Measurements from ENCODE around the gene CRY2. TPM values are rescaled to one million over a fixed set of nuclear protein-coding genes. Genes with fewer than 3 reads are reported as not detected.
"Not testable (repeated sequence)": the region's sequence is repeated elsewhere in the genome, so short reads cannot be mapped to it uniquely, and the experiment has no call there.

Gene CRY2
- total RNA-seq, 2 donors from 2014 or later = 14.0 to 31.4 TPM

GRCh38 chr11:45833761-45834160 is 13.5 kb upstream of the CRY2 start:
- ATAC-seq (no peak), DNase-seq (ENCODE audit: low spot score in 2 of 2) (no peak)
- no peaks in the 10 kb centered on the region for H3K9me3 Mint-ChIP-seq
- H3K36me3 Mint-ChIP-seq = no peaks in the 10 kb centered on the region
- H3K27ac Mint-ChIP-seq = peak overlapping the region in 1 of 2 donors; percentile 20

DNA sequence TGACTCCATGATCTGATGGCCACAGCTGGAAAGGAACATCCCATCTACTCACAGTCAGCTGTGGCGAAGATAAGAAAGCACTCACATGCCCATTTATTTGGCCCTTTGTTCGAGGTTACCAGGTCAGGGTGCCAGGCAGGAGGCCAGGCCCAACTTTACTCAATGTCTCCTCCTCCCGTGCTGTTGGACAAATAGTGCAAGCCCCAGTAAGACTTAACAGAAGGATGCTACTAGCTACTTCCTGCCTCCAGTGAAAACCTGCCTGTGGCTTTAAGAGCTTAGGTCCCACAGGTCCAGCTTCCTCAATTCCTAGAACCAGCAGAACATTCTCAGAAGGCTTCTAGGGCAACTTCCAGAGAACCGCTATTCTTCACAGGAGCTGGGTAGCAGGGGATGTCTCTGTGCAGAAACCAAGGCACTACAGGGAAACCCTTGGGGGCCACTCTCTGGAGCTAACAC is 12.9 kb upstream of the CRY2 start:
- ATAC-seq (peak in 1 of 2 donors; percentile 51), DNase-seq (ENCODE audit: low spot score in 2 of 2) (no peak)
- H3K36me3 Mint-ChIP-seq = no peaks in the 10 kb centered on the region
- no peaks in the 10 kb centered on the region for H3K9me3 Mint-ChIP-seq
- peak overlapping the region; percentile 18 to 20 for H3K27ac Mint-ChIP-seq

DNA sequence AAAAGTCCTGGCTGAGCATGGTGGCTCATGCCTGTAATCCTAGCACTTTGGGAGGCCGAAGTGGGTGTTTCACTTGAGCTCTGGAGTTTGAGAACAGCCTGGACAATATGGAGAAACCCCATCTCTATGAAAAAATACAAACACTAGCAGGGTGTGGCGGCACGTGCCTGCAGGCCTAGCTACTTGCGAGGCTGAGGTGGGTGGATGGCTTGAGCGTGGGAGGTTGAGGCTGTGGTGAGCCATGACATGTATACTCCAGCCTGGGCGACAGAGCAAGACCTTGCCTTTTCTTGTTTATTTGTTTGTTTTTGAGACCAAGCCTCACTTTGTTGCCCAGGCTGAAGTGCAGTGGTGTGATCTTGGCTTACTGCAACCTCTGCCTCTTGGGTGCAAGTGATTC is 8.1 kb upstream of the CRY2 start:
- H3K36me3 Mint-ChIP-seq = no peaks in the 10 kb centered on the region
- no peak for DNase-seq (ENCODE audit: low spot score in 2 of 2)
- no peak for ATAC-seq
- no peak overlapping the region for H3K27ac Mint-ChIP-seq
- H3K9me3 Mint-ChIP-seq = no peaks in the 10 kb centered on the region

- not testable (repeated sequence) for H3K27ac Mint-ChIP-seq; ATAC-seq; DNase-seq (ENCODE audit: low spot score in 2 of 2); H3K9me3 Mint-ChIP-seq; H3K36me3 Mint-ChIP-seq
These were observed 7.0 kb upstream of the CRY2 start for GRCh38 chr11:45840251-45840650.

DNA sequence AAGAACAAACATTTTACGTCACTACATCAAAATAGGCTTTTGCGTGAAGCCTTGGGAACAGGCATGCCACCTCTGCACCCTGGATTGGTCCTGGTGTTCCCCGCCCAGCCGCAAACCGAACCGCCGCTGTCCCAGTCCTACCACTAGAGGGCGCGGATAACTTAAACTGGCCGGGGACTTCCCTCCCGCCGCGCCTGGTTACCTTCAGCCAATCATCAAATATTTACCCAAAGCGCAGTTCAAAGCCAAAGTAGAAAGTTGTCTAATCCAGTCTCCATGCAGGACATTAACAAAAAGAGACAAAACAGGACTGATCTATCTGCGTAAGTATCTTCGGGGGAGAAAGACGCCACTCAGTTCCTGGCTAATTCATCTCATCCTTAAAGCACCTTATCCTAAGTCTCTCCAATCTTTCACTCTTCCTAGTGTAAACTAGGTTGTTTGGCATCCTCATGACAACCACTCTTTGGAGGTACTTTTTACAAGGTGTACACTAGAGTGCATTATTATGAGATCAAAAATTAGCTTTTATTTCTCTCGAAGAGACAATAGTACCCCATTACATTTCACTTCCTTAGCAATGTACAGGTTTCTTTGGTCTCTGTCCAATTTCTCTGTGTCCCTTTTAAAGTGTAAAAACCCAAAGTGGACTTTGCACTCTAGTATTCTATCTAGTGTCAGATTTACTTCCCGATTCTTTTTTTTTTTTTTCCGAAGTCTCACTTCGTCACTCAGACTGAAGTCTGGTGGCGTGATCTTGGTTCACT is 3.9 kb upstream of the CRY2 start:
- DNase-seq (ENCODE audit: low spot score in 2 of 2) (peak; percentile 88 to 92), ATAC-seq (peak; percentile 13 to 34)
- Mint-ChIP-seq H3K36me3 (no peaks in the 10 kb centered on the region), H3K9me3 (no peaks in the 10 kb centered on the region), H3K27ac (peak overlapping the region; percentile 85 to 86)

DNA sequence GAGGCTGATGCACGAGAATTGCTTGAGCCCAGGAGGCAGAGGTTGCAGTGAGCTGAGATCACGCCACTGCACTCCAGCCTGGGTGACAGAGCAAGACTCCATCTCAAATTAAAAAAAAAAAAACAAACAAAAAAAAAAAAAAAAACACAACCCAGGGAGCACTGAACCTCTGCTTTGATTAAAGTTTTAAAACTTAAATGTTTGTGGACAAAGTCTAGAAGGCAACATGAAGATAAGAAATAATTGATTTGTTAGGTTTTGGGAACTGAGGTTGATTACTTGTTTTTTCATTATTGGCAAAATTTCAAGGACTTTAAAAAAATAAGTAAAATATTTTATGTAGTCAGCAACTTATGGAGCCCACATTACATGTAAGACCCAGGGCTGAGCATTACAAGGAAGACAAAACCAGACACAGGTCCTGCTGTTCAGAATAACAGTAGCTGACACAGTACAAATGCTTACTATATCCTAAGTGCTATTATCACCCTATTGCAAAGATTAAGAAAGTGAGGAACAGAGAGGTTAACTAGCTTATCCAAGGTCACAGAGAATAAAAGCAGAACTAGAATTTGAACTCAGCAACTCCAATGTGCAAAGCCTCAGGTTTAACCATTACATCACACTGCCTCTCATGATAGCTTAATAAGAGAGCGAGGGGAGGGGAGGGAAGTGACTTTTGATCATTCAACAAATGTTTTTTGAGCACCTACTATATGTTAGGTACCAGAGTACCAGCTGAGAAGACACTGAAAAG is 2.3 kb upstream of the CRY2 start:
- ATAC-seq (no peak), DNase-seq (ENCODE audit: low spot score in 2 of 2) (no peak)
- Mint-ChIP-seq H3K9me3 (no peaks in the 10 kb centered on the region), H3K36me3 (no peaks in the 10 kb centered on the region), H3K27ac (peak overlapping the region in 1 of 2 donors; percentile 92)

DNA sequence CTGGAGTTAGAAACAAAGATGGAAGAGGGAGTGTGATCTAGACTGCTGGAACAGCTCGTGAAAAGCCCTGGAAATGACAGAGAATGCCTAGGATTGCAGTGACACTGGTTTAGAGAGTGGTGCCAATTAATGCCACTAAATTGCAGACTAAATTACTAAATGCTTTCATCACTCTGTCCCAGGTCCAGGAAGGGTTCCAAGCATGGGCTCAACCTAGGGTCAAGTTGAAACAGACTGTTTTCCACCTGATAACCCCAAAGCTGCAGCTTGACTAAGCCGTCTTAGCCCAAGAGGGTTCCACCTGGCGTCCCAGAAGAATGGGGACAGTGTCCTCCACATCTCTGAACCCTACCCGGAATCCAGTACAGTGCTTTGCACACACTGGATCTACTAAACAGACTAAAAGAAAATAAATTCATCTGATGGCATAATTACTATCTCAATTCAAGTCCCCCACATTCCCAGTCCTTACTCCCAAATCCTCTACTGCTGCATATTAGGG is 1.1 kb upstream of the CRY2 start:
- DNase-seq (ENCODE audit: low spot score in 2 of 2) (no peak), ATAC-seq (no peak)
- H3K36me3 Mint-ChIP-seq = no peaks in the 10 kb centered on the region
- no peaks in the 10 kb centered on the region for H3K9me3 Mint-ChIP-seq
- peak overlapping the region in 1 of 2 donors; percentile 92 for H3K27ac Mint-ChIP-seq

- peak; percentile 14 to 46 for ATAC-seq
- peak in 1 of 2 donors; percentile 51 for DNase-seq (ENCODE audit: low spot score in 2 of 2)
- Mint-ChIP-seq H3K9me3 (no peaks in the 10 kb centered on the region), H3K27ac (peak overlapping the region; percentile 22 to 92), H3K36me3 (no peaks in the 10 kb centered on the region)
These were observed 639 bp downstream of the CRY2 start for GRCh38 chr11:45847911-45848316.

- Mint-ChIP-seq H3K9me3 (no peaks in the 10 kb centered on the region), H3K36me3 (no peaks in the 10 kb centered on the region), H3K27ac (peak overlapping the region in 1 of 2 donors; percentile 92)
- DNase-seq (ENCODE audit: low spot score in 2 of 2) (no peak), ATAC-seq (no peak)
These were observed 1.4 kb downstream of the CRY2 start for GRCh38 chr11:45848654-45849081.

- H3K9me3 Mint-ChIP-seq = no peaks in the 10 kb centered on the region
- ATAC-seq = no peak
- H3K27ac Mint-ChIP-seq = no peak overlapping the region
- no peak for DNase-seq (ENCODE audit: low spot score in 2 of 2)
- H3K36me3 Mint-ChIP-seq = no peaks in the 10 kb centered on the region
These were observed 3.2 kb downstream of the CRY2 start for GRCh38 chr11:45850446-45850845.

- Mint-ChIP-seq H3K9me3 (no peaks in the 10 kb centered on the region), H3K36me3 (no peaks in the 10 kb centered on the region), H3K27ac (no peak overlapping the region)
- DNase-seq (ENCODE audit: low spot score in 2 of 2) (no peak), ATAC-seq (no peak)
These were observed 4.0 kb downstream of the CRY2 start for GRCh38 chr11:45851228-45851627.

DNA sequence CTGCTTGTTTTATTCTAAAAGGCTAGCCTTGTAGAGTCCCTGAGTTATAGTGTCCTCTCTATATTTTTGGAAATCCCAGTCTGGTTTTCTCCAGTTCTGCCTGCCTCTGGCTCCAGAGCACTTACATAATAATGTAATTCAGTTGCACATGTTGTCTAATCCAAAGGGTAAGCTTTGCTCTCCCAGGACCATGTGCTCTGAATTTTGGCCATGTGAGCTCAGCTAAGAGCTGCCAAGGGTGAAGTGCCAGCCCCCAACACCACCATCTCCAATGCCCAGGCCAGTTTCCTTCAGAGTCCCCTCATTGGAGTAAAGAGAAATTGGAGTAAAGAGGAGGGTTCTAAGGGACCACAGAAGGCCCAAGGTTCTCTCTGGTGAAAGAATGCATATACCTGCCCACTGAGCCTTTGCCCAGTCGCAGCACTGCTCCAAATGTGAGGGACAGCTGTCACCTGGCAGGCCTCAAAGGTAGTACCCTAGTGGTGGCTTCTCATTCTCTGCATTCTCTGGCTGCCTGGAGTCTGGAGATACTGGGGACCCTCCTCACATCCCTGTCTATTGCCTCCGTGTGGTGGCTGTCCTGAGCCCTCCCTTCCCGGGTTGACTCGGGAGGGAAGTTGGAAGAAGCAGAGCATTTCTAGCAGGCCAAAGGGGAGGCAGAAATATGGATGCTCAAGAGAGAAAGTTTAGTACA is 4.9 kb downstream of the CRY2 start:
- Mint-ChIP-seq H3K36me3 (no peaks in the 10 kb centered on the region), H3K27ac (peak overlapping the region in 1 of 2 donors; percentile 19), H3K9me3 (no peaks in the 10 kb centered on the region)
- DNase-seq (ENCODE audit: low spot score in 2 of 2) (no peak), ATAC-seq (no peak)

GRCh38 chr11:45852712-45853101 is 5.4 kb downstream of the CRY2 start:
- DNase-seq (ENCODE audit: low spot score in 2 of 2) = no peak
- ATAC-seq = peak in 1 of 2 donors; percentile 35
- peak overlapping the region in 1 of 2 donors; percentile 19 for H3K27ac Mint-ChIP-seq
- no peaks in the 10 kb centered on the region for H3K9me3 Mint-ChIP-seq
- H3K36me3 Mint-ChIP-seq = no peaks in the 10 kb centered on the region

- ATAC-seq (no peak), DNase-seq (ENCODE audit: low spot score in 2 of 2) (no peak)
- no peaks in the 10 kb centered on the region for H3K9me3 Mint-ChIP-seq
- no peaks in the 10 kb centered on the region for H3K36me3 Mint-ChIP-seq
- H3K27ac Mint-ChIP-seq = no peak overlapping the region
These were observed 6.3 kb downstream of the CRY2 start for GRCh38 chr11:45853332-45854219.

DNA sequence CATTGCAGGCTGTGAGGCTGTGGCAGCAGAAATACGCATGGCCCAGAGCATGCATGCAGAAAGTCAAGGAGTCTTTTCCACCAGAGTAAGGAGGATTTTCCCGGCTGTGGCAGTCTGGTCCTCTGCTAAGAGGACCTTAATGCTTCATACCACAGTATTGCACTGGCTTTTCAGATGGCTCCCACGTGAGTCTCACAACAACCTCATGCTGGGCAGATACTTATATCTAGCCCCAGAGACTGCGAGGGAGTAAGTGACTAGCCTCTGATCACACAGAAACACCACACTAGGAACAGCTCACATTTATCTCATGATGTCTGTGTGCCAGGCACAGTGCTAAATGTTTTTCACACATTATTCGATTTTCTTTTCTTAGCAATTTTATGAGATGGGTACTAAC is 8.0 kb downstream of the CRY2 start:
- Mint-ChIP-seq H3K27ac (no peak overlapping the region), H3K9me3 (no peaks in the 10 kb centered on the region), H3K36me3 (no peaks in the 10 kb centered on the region)
- no peak for DNase-seq (ENCODE audit: low spot score in 2 of 2)
- no peak for ATAC-seq

- ATAC-seq = no peak
- no peak for DNase-seq (ENCODE audit: low spot score in 2 of 2)
- H3K36me3 Mint-ChIP-seq = no peaks in the 10 kb centered on the region
- H3K9me3 Mint-ChIP-seq = no peaks in the 10 kb centered on the region
- H3K27ac Mint-ChIP-seq = no peak overlapping the region
These were observed 8.8 kb downstream of the CRY2 start for GRCh38 chr11:45856044-45856468.
